GM10847 (cell line): ENCODE results near the gene H3-3A.

Experiments used
- POLR2A ChIP-seq: IDR thresholded peaks from 2 replicates; pipeline ENCODE4 v1.6.1; 2011; ENCODE audit not compliant: insufficient read length; ENCODE audit errors: extremely low read depth

Gene H3-3A

DNA sequence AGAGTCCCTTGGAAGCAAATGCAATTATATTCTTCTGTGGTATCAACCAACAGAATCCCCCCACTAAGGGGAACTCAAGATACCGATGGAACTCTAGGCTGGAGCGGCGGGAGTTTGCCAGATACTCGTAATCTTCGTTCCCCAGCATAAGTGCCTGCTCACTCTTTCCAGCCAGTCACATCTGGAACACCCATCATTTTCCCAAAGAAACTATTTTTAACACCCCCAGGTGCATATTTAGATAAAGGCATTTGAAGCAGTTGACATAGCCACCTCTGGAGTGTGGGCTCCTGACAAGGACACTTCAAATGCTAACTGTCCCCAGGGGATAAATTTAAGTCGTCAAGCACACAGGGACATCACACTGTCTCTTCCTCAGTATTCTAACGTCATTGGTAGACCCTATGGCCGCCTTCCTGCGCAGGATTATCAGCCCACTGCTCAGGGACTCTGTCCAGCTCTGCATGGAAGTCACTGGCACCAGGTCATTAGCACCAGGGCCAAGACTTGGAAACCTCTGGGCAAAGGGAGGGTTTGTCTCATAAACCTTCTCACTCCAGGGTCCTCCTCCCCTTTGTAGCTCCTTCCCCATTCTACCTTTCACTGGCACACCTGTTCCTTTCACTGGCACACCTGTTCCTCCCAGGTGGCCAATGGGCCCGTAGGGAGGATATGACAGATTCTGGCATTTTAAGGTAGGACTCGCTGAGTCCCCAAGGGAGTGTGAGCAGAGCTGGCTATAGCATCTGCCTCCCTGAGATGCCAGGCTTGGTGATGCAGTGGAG is 48.8 kb downstream of the H3-3A start:
- no peak for TF ChIP-seq POLR2A

DNA sequence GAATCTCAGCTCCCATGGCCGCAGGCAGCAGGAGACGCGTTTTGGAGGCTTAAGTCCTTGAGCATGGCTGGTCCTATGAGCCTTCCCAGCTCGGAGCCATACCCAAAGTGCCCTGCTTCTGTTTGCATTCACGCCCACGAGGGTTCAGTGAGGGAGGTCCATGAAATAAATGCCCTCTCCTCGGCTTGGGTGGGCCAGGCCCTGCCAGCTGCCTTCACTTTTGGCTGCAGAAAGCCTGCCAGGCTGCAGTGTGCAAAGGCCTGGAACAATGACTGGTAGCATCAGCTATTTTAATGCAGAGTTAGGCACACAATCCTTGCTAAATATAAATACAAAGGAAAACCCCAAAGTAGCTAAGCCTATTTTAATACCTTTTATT is 49.4 kb downstream of the H3-3A start:
- no peak for TF ChIP-seq POLR2A

DNA sequence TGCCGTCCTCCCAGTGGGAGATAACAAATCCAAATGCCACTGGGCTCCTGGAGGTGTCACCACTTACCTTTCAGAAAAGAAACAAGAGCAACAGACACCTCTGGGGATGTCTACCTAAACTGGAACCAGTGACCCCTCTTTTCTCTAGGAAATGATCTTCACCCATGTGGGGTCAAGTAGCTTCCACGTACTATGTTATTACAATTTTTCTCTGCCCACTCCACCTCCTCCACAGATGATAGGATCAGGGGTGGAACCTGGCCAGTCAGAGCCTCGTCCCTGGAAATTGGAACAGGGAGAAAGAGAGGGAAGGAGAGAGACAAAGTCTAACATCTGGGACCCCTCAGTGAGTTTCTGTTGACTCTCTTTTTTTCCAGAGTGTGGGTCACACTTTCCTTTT is 50.1 kb downstream of the H3-3A start:
- TF ChIP-seq POLR2A: no peak

DNA sequence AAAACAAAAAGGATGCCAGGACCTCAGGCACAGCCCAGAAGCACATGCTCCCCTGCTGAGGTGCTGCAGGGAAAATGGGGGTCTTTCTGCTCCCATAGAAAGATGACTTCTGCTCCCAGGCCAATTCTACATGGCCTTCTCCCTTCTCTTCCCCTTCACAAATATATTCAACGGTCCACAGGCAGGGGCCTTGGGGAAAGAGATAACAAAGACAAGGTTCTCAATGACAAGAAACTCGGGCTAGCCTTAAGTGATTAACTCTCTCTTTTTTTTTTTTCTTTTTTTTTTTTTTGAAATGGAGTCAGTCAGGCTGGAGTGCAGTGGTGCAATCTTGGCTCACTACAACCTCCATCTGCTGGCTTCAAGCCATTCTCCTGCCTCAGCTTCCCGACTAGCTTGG is 54.2 kb downstream of the H3-3A start:
- TF ChIP-seq POLR2A: no peak

DNA sequence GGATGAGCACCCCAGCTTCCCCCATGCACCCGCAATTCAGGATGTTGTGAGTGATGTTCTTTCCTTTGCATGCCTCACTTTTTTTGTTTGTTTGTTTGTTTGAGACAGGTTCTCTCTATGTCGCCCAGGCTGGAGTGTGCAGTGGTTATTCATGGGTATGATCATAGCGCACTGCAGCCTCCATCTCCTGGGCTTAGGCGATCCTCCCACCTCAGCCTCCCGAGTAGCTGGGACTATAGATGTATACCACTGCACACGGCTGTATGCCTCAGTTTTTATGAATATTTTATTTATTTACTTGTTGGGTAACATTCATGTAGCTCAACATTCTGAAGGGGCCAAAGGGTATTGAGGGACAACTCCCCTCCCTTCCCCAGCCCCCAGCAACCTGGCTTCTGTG is 54.8 kb downstream of the H3-3A start:
- no peak for TF ChIP-seq POLR2A

DNA sequence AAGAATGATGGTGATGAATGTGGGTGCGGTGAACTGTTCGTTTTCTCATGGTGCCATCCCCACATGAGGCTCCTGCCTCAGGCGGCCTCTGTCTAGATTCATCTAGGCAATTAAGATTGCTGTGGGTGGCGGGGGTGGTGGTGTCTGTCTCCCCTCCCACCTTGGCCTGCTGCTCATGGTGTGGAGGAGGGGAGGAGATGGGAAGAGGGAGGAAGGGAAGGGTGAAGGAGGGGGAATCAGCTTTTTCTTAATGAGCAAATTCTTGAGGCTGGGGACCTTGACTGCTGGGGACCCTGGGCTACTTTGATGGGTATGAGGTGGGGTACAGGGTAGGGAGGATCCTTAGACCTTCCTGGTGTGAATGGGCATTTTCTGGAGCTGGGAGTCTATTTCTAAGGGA is 55.8 kb downstream of the H3-3A start:
- TF ChIP-seq POLR2A: no peak

DNA sequence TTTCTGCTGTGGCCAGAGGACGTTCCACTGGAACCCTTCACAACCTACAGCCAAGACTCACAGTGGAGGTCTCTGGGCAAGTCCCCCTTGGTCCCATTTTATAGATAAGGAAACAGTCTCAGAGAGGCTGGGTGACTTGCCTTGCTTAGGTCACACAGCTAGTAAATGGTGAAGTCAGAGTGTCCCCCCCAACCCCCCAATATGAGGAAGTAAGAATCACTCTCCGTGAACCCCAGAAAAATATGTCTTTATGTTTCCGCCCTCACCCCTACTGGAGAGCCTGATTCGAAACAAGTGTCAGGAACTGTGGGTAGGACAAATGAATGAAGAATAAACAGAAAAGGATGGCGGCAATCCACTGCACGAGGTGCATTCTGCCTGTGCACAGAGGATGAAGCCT is 56.7 kb downstream of the H3-3A start:
- no peak for TF ChIP-seq POLR2A

DNA sequence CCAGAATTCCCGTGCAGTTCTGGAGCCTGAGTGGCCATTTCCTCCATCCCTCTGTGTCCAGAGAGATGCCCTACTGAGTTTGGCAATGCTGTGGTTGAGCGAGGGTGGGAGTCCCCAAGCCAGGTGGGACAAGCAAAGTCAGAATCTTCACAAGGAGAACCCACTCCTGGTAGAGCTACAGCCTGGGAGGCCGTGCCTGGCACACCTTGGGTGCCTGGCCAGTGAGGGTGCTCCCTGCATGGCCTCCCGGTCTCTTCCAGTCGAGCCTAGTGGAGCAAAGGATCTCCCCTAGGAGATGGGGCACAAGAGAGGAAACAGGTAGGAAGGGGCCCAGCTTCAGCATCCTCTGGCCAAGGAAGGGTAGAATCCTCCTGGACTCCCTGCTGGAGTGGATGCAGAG is 57.9 kb downstream of the H3-3A start:
- TF ChIP-seq POLR2A: no peak

DNA sequence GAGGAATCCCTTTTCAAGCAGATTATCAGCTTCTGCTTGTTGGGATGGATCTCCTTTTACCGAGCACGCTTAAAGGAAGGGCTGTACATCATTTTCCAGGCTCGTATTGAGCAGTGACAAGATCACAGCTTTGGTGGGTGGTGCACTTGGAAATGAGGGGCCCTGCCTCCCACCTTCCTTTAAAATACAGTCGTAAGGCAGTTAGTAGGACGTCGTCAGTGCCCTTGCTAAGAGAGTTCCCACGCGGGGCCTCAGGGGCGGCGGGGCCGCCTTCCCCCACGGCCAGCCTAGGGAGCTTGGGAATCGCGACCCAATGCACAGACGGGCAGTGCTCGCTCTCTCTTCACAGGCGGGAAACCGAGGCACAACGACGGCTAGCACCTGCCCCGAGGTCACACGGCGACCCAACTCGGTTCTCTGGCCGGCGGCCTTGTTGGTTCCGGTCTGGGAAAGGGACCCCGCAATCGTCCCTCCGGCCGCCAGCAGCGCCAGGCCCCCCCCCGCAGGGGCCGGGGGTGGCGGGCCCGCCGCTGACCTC is 58.6 kb downstream of the H3-3A start:
- TF ChIP-seq POLR2A: no peak
